NT2/D1 (cell line): ENCODE results near the gene MCCD1.

Experiments used
- DNase-seq: peaks from one replicate; pipeline ENCODE4 v3.0.0-alpha.2; 2011; ENCODE audit warnings: low read depth, low spot score
- H3K27me3 ChIP-seq: 2 replicates; pipeline ENCODE4 v1.6.0; 2011; ENCODE audit warnings: mild to moderate bottlenecking; ENCODE audit not compliant: insufficient read length, insufficient read depth
- H3K36me3 ChIP-seq: 2 replicates; pipeline ENCODE4 v1.6.1; 2011; ENCODE audit warnings: mild to moderate bottlenecking, low read length, mixed read lengths; ENCODE audit not compliant: insufficient read depth, insufficient read length
- H3K4me1 ChIP-seq: 2 replicates; pipeline ENCODE4 v1.5.1; 2011; ENCODE audit not compliant: insufficient read depth, insufficient read length
- H3K4me3 ChIP-seq: 2 replicates; pipeline ENCODE4 v1.5.1; 2011; ENCODE audit warnings: low read depth; ENCODE audit not compliant: insufficient read length
- H3K9ac ChIP-seq: 2 replicates; pipeline ENCODE4 v1.6.0; 2011; ENCODE audit warnings: low read depth; ENCODE audit not compliant: insufficient read length
- H3K9me3 ChIP-seq: 2 replicates; pipeline ENCODE4 v1.5.1; 2011; ENCODE audit warnings: mild to moderate bottlenecking, low read length; ENCODE audit not compliant: insufficient read depth
- SUZ12 ChIP-seq: IDR thresholded peaks from 2 replicates; pipeline ENCODE4 v1.6.1; 2011; ENCODE audit not compliant: insufficient read length, insufficient read depth; ENCODE audit errors: extremely low read depth
- YY1 ChIP-seq: IDR thresholded peaks from 2 replicates; pipeline ENCODE4 v1.6.1; 2011; ENCODE audit not compliant: insufficient read length, insufficient read depth
- ZNF274 ChIP-seq: IDR thresholded peaks from 2 replicates; pipeline ENCODE4 v1.6.1; 2011; ENCODE audit warnings: mild to moderate bottlenecking, low read depth, low read length

Gene MCCD1

GRCh38 chr6:31525932-31526591 lies 2.7 kb upstream of the MCCD1 start:
- Histone ChIP-seq H3K27me3 (no peaks in the 10 kb centered on the region), H3K36me3 (peaks cover 18% of the 10 kb centered on the region), H3K4me3 (no peak overlapping the region), H3K9me3 (no peaks in the 10 kb centered on the region), H3K9ac (no peak overlapping the region), H3K4me1 (no peaks in the 10 kb centered on the region)
- no peak for DNase-seq
- TF ChIP-seq YY1 (no peak), SUZ12 (no peak), ZNF274 (no peak)

- no peaks in the 10 kb centered on the region for H3K9me3 ChIP-seq
- H3K4me1 ChIP-seq, result no peaks in the 10 kb centered on the region
- no peak overlapping the region for H3K4me3 ChIP-seq
Observed at GRCh38 chr6:31528307-31528777, 420 bp upstream of the MCCD1 start.

DNA sequence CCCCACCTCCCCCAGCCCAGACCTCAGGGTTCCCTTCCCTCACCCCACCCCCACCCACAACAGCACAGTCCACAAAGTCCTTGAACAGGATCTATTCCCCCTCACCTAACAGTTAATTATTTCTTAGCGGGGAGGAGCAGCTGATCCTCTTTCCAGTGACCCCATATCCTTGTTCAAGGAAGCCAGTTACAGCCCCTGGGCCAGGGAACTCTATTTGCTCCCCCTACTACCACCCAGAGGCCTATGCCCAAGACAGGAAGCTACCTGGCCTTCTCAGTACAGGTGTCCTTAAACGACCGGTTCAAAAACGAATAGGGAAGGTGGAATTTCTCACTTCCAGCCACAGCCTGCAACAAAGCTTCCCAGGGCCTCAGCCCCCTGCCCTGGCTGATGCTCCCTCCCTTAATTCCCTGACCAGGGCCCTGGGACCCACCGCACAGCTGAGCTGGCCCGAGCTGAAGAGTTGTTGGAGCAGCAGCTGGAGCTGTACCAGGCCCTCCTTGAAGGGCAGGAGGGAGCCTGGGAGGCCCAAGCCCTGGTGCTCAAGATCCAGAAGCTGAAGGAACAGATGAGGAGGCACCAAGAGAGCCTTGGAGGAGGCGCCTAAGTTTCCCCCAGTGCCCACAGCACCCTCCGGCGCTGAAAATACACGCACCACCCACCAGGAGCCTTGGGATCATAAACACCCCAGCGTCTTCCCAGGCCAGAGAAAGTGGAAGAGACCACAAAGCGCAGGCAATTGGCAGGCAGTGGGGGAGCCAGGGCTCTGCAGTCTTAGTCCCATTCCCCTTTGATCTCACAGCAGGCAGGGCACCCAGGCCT lies 778 bp downstream of the MCCD1 start:
- Histone ChIP-seq H3K27me3 (no peaks in the 10 kb centered on the region), H3K4me3 (no peak overlapping the region), H3K36me3 (peaks cover 50% of the 10 kb centered on the region), H3K9me3 (no peaks in the 10 kb centered on the region), H3K9ac (no peak overlapping the region), H3K4me1 (no peaks in the 10 kb centered on the region)
- TF ChIP-seq YY1, result no peak
- no peak for TF ChIP-seq SUZ12
- no peak for TF ChIP-seq ZNF274
- DNase-seq, result no peak

More at GRCh38 chr6:31528307-31528777, 420 bp upstream of the MCCD1 start:
- TF ChIP-seq ZNF274 (no peak), YY1 (no peak), SUZ12 (no peak)
- Histone ChIP-seq H3K36me3 (peaks cover 38% of the 10 kb centered on the region), H3K27me3 (no peaks in the 10 kb centered on the region), H3K9ac (no peak overlapping the region)
- DNase-seq, result no peak

GRCh38 chr6:31530659-31531058 lies 1.9 kb downstream of the MCCD1 start:
- no peak for DNase-seq
- H3K36me3 ChIP-seq, result peaks cover 62% of the 10 kb centered on the region
- no peak overlapping the region for H3K4me3 ChIP-seq
- no peaks in the 10 kb centered on the region for H3K27me3 ChIP-seq
- no peak for TF ChIP-seq SUZ12
- no peak overlapping the region for H3K9ac ChIP-seq
- H3K9me3 ChIP-seq, result no peaks in the 10 kb centered on the region
- H3K4me1 ChIP-seq, result peaks cover 3% of the 10 kb centered on the region

DNA sequence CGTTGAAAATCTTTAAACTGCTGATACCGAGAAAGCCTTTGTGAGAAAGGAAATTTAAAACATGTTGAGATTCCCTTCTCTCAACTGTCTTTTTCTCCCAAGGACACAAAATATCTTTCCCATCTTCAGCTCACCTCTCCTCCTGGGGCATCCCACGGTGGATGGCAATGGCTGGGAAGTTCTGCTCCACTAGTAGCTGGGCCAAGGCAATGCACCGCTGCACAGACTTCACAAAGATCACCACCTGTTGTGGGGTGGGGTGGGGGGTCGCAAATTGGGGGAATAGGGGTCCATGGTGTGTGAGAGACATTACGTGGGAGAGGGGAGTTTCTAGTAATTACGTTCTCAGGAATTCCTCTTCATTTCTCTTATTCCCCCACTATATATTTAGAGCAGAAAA lies 2.4 kb downstream of the MCCD1 start:
- H3K4me3 ChIP-seq, result no peak overlapping the region
- peaks cover 67% of the 10 kb centered on the region for H3K36me3 ChIP-seq
- DNase-seq, result no peak
- no peaks in the 10 kb centered on the region for H3K9me3 ChIP-seq
- H3K9ac ChIP-seq, result no peak overlapping the region
- peaks cover 3% of the 10 kb centered on the region for H3K4me1 ChIP-seq
- TF ChIP-seq SUZ12 (no peak), YY1 (no peak), ZNF274 (no peak)
- H3K27me3 ChIP-seq, result no peaks in the 10 kb centered on the region

- DNase-seq, result no peak
- Histone ChIP-seq H3K4me3 (no peak overlapping the region), H3K4me1 (peaks cover 3% of the 10 kb centered on the region), H3K9ac (no peak overlapping the region), H3K36me3 (peaks cover 75% of the 10 kb centered on the region), H3K9me3 (no peaks in the 10 kb centered on the region), H3K27me3 (no peaks in the 10 kb centered on the region)
- TF ChIP-seq YY1, result no peak
Observed at GRCh38 chr6:31531771-31532643, 3.2 kb downstream of the MCCD1 start.
